HepG2 (cell line): Measurements from ENCODE around the gene RBBP8NL. TPM values are rescaled to one million over a fixed set of nuclear protein-coding genes. Genes with fewer than 3 reads are reported as not detected.

Experiments used
- CBFB ChIP-seq: sonication (generic); formaldehyde crosslinking; IDR thresholded peaks from 2 replicates; pipeline ENCODE4 v1.4.0; 2020; ENCODE audit warnings: missing genetic modification reagents
- HIVEP1 ChIP-seq: sonication (generic); formaldehyde crosslinking; IDR thresholded peaks from 2 replicates; pipeline ENCODE4 v1.4.0; 2020; ENCODE audit warnings: mild to moderate bottlenecking, missing genetic modification reagents
- HOXD1 ChIP-seq: sonication (generic); formaldehyde crosslinking; IDR thresholded peaks from 2 replicates; pipeline ENCODE4 v1.5.0; 2020; ENCODE audit warnings: missing genetic modification reagents
- MEIS2 ChIP-seq: sonication (generic); formaldehyde crosslinking; IDR thresholded peaks from 2 replicates; pipeline ENCODE4 v1.9.0; 2021; ENCODE audit warnings: mild to moderate bottlenecking, missing genetic modification reagents
- PHF5A ChIP-seq: IDR thresholded peaks from one replicate; pipeline ENCODE4 v1.6.1; 2018; ENCODE audit warnings: low read depth, missing genetic modification reagents; ENCODE audit not compliant: unreplicated experiment
- RARA ChIP-seq: IDR thresholded peaks from 2 replicates; pipeline ENCODE4 v1.6.1; 2016; ENCODE audit warnings: missing genetic modification reagents, missing compliant biosample characterization
- SNAPC2 ChIP-seq: sonication (generic); formaldehyde crosslinking; IDR thresholded peaks from 2 replicates; pipeline ENCODE4 v1.8.1; 2022; ENCODE audit warnings: mild to moderate bottlenecking, missing genetic modification reagents
- STAG1 ChIP-seq: sonication (generic); formaldehyde crosslinking; IDR thresholded peaks from 2 replicates; pipeline ENCODE4 v1.4.0; 2020; ENCODE audit warnings: missing genetic modification reagents
- ZBTB7A ChIP-seq: sonication (generic); formaldehyde crosslinking; IDR thresholded peaks from 2 replicates; pipeline ENCODE4 v1.8.0; 2022; ENCODE audit warnings: mild to moderate bottlenecking, missing genetic modification reagents
- ZNF572 ChIP-seq: sonication (generic); formaldehyde crosslinking; IDR thresholded peaks from 2 replicates; pipeline ENCODE4 v1.5.1; 2020; ENCODE audit warnings: mild to moderate bottlenecking, missing genetic modification reagents
- polyA plus RNA-seq, 8 experiments: library from polyadenylated mRNA; depleted of rRNA in 3 of 8; stranded (reverse) in 7 of 8; unstranded in 1 of 8; fragments of >200 nt; fragmentation: Illumina TruSeq in 4 of 8; extraction: Trizol in 4 of 8; gene quantifications; 2 replicates each; pipeline versions ENCODE4 v1.2.1 to v1.2.3, GENCODE V29; 2011 to 2016; ENCODE audit warnings: low read depth in 4 of 8, missing spikeins in 1 of 8, mixed read lengths in 1 of 8; ENCODE audit not compliant: insufficient read depth in 1 of 8
- total RNA-seq, 5 experiments: library from RNA; depleted of rRNA; stranded (reverse); fragments of >200 nt; fragmentation: Illumina TruSeq; extraction: Trizol; gene quantifications; 2 replicates each; pipeline ENCODE4 v1.2.3, GENCODE V29; 2016; ENCODE audit warnings: low read depth in 1 of 5
- TF ChIP-seq, protein P1 (sequence below): sonication (generic); formaldehyde crosslinking; IDR thresholded peaks from 2 replicates; pipeline ENCODE4 v1.4.0; 2020; ENCODE audit warnings: missing genetic modification reagents
- TF ChIP-seq, protein P2 (sequence below): sonication (generic); formaldehyde crosslinking; IDR thresholded peaks from 2 replicates; pipeline ENCODE4 v1.5.0; 2020; ENCODE audit warnings: mild to moderate bottlenecking, missing genetic modification reagents, borderline replicate concordance
- TF ChIP-seq, protein P3 (sequence below): sonication (generic); formaldehyde crosslinking; IDR thresholded peaks from 2 replicates; pipeline ENCODE4 v1.5.1; 2020; ENCODE audit warnings: missing genetic modification reagents, mild to moderate bottlenecking, borderline replicate concordance
- TF ChIP-seq, protein P4 (sequence below): IDR thresholded peaks from 2 replicates; pipeline ENCODE4 v1.6.1; 2016; ENCODE audit warnings: low read depth, borderline replicate concordance
- TF ChIP-seq, protein P5 (sequence below): sonication (generic); formaldehyde crosslinking; IDR thresholded peaks from 2 replicates; pipeline ENCODE4 v1.4.0; 2020; ENCODE audit warnings: missing genetic modification reagents

Gene RBBP8NL
- total and polyA plus RNA-seq, 2 of the 13 experiments (the other 11 are each of a cell fraction or from before 2014, with no cell fraction given), result 0.69 to 0.86 TPM

DNA sequence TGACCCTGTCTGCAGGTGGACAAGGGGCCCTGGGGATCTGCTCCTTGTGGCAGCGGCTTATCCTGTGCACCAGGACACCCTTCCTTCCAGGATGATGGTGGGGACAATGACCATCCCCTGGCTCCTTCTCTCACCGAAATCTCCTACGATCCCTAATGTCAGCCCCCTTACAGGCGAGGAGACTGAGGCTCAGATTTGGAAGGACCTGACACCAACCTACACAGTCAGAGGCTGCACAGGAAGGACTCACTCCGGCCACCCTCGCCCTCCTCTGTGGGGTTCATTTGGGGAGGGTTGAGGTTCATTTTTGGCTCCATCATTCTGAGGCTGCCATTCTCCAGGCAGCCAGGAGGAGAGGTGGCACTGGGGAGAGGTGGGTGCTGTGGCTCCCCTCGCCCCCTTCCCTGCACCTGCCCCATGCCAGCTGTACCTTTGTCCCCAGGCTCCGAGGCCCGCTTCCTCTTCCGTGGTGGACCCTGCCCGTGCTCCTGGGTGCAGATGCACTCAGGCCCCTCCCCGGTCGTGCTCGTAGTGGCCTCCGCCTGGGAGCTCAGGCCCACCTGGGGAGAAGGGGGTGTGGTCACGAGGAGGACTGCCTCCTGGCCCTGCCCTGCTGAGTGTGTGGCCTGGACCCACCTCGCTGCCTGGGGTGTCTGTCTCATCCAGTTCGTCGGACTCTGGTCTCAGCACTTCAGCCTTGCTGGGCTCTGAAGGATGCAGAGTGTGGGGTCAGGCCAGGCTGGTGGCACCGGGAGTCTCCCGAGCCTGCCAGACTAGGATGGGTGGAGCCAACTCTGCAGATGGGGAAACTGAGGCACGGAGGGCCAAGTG is 14.9 kb downstream of the RBBP8NL start (continued):
- TF ChIP-seq HOXD1 (peak; percentile 88; the same call in 1 of the 2 replicates), SNAPC2 (no peak; the same call in 1 of the 2 replicates), MEIS2 (CRISPR knock-in tag) (peak; percentile 69; the same call in 1 of the 2 replicates), HIVEP1 (peak; percentile 64; the same call in 1 of the 2 replicates), PHF5A (CRISPR knock-in tag) (no peak), CBFB (CRISPR knock-in tag) (peak; percentile 15; the same call in 1 of the 2 replicates), ZBTB7A (CRISPR knock-in tag) (peak; percentile 3), STAG1 (CRISPR knock-in tag) (0 out of 2 replicates have a peak, but pooled peaks have one; percentile 12), RARA (CRISPR knock-in tag) (peak; percentile 7; the same call in 1 of the 2 replicates), ZNF572 (CRISPR knock-in tag) (no peak)
- TF ChIP-seq, protein P1, sequence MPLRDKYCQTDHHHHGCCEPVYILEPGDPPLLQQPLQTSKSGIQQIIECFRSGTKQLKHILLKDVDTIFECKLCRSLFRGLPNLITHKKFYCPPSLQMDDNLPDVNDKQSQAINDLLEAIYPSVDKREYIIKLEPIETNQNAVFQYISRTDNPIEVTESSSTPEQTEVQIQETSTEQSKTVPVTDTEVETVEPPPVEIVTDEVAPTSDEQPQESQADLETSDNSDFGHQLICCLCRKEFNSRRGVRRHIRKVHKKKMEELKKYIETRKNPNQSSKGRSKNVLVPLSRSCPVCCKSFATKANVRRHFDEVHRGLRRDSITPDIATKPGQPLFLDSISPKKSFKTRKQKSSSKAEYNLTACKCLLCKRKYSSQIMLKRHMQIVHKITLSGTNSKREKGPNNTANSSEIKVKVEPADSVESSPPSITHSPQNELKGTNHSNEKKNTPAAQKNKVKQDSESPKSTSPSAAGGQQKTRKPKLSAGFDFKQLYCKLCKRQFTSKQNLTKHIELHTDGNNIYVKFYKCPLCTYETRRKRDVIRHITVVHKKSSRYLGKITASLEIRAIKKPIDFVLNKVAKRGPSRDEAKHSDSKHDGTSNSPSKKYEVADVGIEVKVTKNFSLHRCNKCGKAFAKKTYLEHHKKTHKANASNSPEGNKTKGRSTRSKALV, result 0 out of 2 replicates have a peak, but pooled peaks have one; percentile 17
- TF ChIP-seq, protein P2, sequence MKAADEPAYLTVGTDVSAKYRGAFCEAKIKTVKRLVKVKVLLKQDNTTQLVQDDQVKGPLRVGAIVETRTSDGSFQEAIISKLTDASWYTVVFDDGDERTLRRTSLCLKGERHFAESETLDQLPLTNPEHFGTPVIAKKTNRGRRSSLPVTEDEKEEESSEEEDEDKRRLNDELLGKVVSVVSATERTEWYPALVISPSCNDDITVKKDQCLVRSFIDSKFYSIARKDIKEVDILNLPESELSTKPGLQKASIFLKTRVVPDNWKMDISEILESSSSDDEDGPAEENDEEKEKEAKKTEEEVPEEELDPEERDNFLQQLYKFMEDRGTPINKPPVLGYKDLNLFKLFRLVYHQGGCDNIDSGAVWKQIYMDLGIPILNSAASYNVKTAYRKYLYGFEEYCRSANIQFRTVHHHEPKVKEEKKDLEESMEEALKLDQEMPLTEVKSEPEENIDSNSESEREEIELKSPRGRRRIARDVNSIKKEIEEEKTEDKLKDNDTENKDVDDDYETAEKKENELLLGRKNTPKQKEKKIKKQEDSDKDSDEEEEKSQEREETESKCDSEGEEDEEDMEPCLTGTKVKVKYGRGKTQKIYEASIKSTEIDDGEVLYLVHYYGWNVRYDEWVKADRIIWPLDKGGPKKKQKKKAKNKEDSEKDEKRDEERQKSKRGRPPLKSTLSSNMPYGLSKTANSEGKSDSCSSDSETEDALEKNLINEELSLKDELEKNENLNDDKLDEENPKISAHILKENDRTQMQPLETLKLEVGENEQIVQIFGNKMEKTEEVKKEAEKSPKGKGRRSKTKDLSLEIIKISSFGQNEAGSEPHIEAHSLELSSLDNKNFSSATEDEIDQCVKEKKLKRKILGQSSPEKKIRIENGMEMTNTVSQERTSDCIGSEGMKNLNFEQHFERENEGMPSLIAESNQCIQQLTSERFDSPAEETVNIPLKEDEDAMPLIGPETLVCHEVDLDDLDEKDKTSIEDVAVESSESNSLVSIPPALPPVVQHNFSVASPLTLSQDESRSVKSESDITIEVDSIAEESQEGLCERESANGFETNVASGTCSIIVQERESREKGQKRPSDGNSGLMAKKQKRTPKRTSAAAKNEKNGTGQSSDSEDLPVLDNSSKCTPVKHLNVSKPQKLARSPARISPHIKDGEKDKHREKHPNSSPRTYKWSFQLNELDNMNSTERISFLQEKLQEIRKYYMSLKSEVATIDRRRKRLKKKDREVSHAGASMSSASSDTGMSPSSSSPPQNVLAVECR (CRISPR knock-in tag), result peak; percentile 51
- TF ChIP-seq, protein P3, sequence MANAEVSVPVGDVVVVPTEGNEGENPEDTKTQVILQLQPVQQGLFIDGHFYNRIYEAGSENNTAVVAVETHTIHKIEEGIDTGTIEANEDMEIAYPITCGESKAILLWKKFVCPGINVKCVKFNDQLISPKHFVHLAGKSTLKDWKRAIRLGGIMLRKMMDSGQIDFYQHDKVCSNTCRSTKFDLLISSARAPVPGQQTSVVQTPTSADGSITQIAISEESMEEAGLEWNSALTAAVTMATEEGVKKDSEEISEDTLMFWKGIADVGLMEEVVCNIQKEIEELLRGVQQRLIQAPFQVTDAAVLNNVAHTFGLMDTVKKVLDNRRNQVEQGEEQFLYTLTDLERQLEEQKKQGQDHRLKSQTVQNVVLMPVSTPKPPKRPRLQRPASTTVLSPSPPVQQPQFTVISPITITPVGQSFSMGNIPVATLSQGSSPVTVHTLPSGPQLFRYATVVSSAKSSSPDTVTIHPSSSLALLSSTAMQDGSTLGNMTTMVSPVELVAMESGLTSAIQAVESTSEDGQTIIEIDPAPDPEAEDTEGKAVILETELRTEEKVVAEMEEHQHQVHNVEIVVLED (CRISPR knock-in tag), result no peak
- TF ChIP-seq, protein P4, sequence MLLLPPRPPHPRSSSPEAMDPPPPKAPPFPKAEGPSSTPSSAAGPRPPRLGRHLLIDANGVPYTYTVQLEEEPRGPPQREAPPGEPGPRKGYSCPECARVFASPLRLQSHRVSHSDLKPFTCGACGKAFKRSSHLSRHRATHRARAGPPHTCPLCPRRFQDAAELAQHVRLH (CRISPR knock-in tag), result peak; percentile 52; the same call in 1 of the 2 replicates
- TF ChIP-seq, protein P5, sequence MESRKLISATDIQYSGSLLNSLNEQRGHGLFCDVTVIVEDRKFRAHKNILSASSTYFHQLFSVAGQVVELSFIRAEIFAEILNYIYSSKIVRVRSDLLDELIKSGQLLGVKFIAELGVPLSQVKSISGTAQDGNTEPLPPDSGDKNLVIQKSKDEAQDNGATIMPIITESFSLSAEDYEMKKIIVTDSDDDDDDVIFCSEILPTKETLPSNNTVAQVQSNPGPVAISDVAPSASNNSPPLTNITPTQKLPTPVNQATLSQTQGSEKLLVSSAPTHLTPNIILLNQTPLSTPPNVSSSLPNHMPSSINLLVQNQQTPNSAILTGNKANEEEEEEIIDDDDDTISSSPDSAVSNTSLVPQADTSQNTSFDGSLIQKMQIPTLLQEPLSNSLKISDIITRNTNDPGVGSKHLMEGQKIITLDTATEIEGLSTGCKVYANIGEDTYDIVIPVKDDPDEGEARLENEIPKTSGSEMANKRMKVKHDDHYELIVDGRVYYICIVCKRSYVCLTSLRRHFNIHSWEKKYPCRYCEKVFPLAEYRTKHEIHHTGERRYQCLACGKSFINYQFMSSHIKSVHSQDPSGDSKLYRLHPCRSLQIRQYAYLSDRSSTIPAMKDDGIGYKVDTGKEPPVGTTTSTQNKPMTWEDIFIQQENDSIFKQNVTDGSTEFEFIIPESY (CRISPR knock-in tag), result no peak
